Esophagus squamous epithelium (tissue), 4 donors: ENCODE data around the gene EGR2.

Experiments
- CTCF ChIP-seq, 6 experiments: fragments of 450-650 bp in 4 of 6; fragments of 200-600 bp in 2 of 6; sonication (generic) in 2 of 6; IDR thresholded peaks; one replicate each; pipeline ENCODE4 v1.5.1; 2016 to 2019; ENCODE audit warnings: antibody characterized with exemption in 6 of 6, mild to moderate bottlenecking in 4 of 6, moderate library complexity in 4 of 6
- POLR2A ChIP-seq, 4 donors: fragments of 450-650 bp; IDR thresholded peaks; one replicate each; pipeline ENCODE4 v1.6.1; 2017; ENCODE audit warnings: antibody characterized with exemption in 4 of 4, mild to moderate bottlenecking in 4 of 4, moderate library complexity in 3 of 4

- TF ChIP-seq CTCF (IDR thresholded peaks at IDR 0.05) (peak in 3 of 6 experiments; percentile 2 to 9 (median 2)), POLR2A (IDR thresholded peaks at IDR 0.05) (peak in 2 of 4 donors; percentile 42 to 76)
Measured at GRCh38 chr10:62804356-62805230, 11.6 kb downstream of the EGR2 start, which contains the start of gene ADO.
